HEK293 (cell line): Measurements from ENCODE around the gene ATP6V1F.

Source experiments
- BCL11B ChIP-seq: fragments of 450-650 bp; formaldehyde crosslinking; IDR thresholded peaks from 2 replicates; pipeline ENCODE4 v1.5.1; 2016; ENCODE audit warnings: low read depth, missing biosample characterization, missing genetic modification characterization
- GLIS1 ChIP-seq: fragments of 450-650 bp; formaldehyde crosslinking; IDR thresholded peaks from 2 replicates; pipeline ENCODE4 v1.5.1; 2016; ENCODE audit warnings: missing biosample characterization, missing genetic modification characterization
- HOXA7 ChIP-seq: sonication (generic); formaldehyde crosslinking; IDR thresholded peaks from 2 replicates; pipeline ENCODE4 v1.8.1; 2022; ENCODE audit warnings: missing genetic modification reagents, borderline replicate concordance
- KLF8 ChIP-seq: fragments of 450-650 bp; formaldehyde crosslinking; IDR thresholded peaks from 2 replicates; pipeline ENCODE4 v1.5.1; 2016; ENCODE audit warnings: missing biosample characterization, missing genetic modification characterization
- MEIS1 ChIP-seq: sonication (generic); formaldehyde crosslinking; IDR thresholded peaks from 2 replicates; pipeline ENCODE4 v1.8.1; 2022; ENCODE audit warnings: missing genetic modification reagents, mild to moderate bottlenecking, borderline replicate concordance
- MYNN ChIP-seq: fragments of 450-650 bp; formaldehyde crosslinking; IDR thresholded peaks from 2 replicates; pipeline ENCODE4 v1.5.1; 2016; ENCODE audit warnings: missing biosample characterization, missing genetic modification characterization, borderline replicate concordance
- PBX3 ChIP-seq: sonication (generic); formaldehyde crosslinking; IDR thresholded peaks from 2 replicates; pipeline ENCODE4 v1.8.1; 2022; ENCODE audit warnings: mild to moderate bottlenecking, moderate library complexity, missing genetic modification reagents
- PRDM2 ChIP-seq: fragments of 450-650 bp; formaldehyde crosslinking; IDR thresholded peaks from 2 replicates; pipeline ENCODE4 v1.5.1; 2016; ENCODE audit warnings: missing biosample characterization, missing genetic modification characterization, borderline replicate concordance
- SCRT2 ChIP-seq: fragments of 450-650 bp; formaldehyde crosslinking; IDR thresholded peaks from 2 replicates; pipeline ENCODE4 v1.5.1; 2016; ENCODE audit warnings: missing biosample characterization, missing genetic modification characterization
- SP3 ChIP-seq: fragments of 450-650 bp; formaldehyde crosslinking; IDR thresholded peaks from 2 replicates; pipeline ENCODE4 v1.5.1; 2016; ENCODE audit warnings: missing biosample characterization, missing genetic modification characterization
- YY2 ChIP-seq: fragments of 450-650 bp; formaldehyde crosslinking; IDR thresholded peaks from 2 replicates; pipeline ENCODE4 v1.5.1; 2016; ENCODE audit warnings: missing biosample characterization, missing genetic modification characterization
- ZBTB10 ChIP-seq: fragments of 450-650 bp; formaldehyde crosslinking; IDR thresholded peaks from 2 replicates; pipeline ENCODE4 v1.5.1; 2016; ENCODE audit warnings: missing biosample characterization, missing genetic modification characterization
- ZBTB8A ChIP-seq: fragments of 450-650 bp; formaldehyde crosslinking; IDR thresholded peaks from 2 replicates; pipeline ENCODE4 v1.5.1; 2016; ENCODE audit warnings: missing biosample characterization, missing genetic modification characterization
- ZNF138 ChIP-seq: fragments of 450-650 bp; formaldehyde crosslinking; IDR thresholded peaks from 2 replicates; pipeline ENCODE4 v1.5.1; 2016; ENCODE audit warnings: missing biosample characterization, missing genetic modification characterization, borderline replicate concordance
- ZNF175 ChIP-seq: fragments of 450-650 bp; formaldehyde crosslinking; IDR thresholded peaks from 2 replicates; pipeline ENCODE4 v1.5.1; 2016; ENCODE audit warnings: missing biosample characterization, missing genetic modification characterization
- ZNF2 ChIP-seq: fragments of 450-650 bp; formaldehyde crosslinking; IDR thresholded peaks from 2 replicates; pipeline ENCODE4 v1.5.1; 2016; ENCODE audit warnings: missing biosample characterization, missing genetic modification characterization
- ZNF239 ChIP-seq: fragments of 450-650 bp; formaldehyde crosslinking; IDR thresholded peaks from 2 replicates; pipeline ENCODE4 v1.5.1; 2016; ENCODE audit warnings: missing biosample characterization, missing genetic modification characterization
- ZNF324 ChIP-seq: fragments of 450-650 bp; formaldehyde crosslinking; IDR thresholded peaks from 2 replicates; pipeline ENCODE4 v1.5.1; 2016; ENCODE audit warnings: missing biosample characterization, missing genetic modification characterization
- ZNF362 ChIP-seq: fragments of 450-650 bp; formaldehyde crosslinking; IDR thresholded peaks from 2 replicates; pipeline ENCODE4 v1.5.1; 2016; ENCODE audit warnings: missing biosample characterization, missing genetic modification characterization
- ZNF391 ChIP-seq: fragments of 450-650 bp; formaldehyde crosslinking; IDR thresholded peaks from 2 replicates; pipeline ENCODE4 v1.5.1; 2016; ENCODE audit warnings: low read depth, missing biosample characterization, missing genetic modification characterization, borderline replicate concordance
- ZNF48 ChIP-seq: fragments of 450-650 bp; formaldehyde crosslinking; IDR thresholded peaks from 2 replicates; pipeline ENCODE4 v1.5.1; 2016; ENCODE audit warnings: missing biosample characterization, missing genetic modification characterization
- ZNF580 ChIP-seq: fragments of 450-650 bp; formaldehyde crosslinking; IDR thresholded peaks from 2 replicates; pipeline ENCODE4 v1.5.1; 2016; ENCODE audit warnings: missing biosample characterization, missing genetic modification characterization
- ZNF585B ChIP-seq: fragments of 450-650 bp; formaldehyde crosslinking; IDR thresholded peaks from 2 replicates; pipeline ENCODE4 v1.5.1; 2016; ENCODE audit warnings: missing biosample characterization, missing genetic modification characterization
- ZNF626 ChIP-seq: fragments of 450-650 bp; sonication (Bioruptor Pico); formaldehyde crosslinking; IDR thresholded peaks from 2 replicates; pipeline ENCODE4 v1.5.1; 2018; ENCODE audit warnings: missing biosample characterization, missing genetic modification characterization, inconsistent platforms
- ZNF629 ChIP-seq: fragments of 450-650 bp; formaldehyde crosslinking; IDR thresholded peaks from 2 replicates; pipeline ENCODE4 v1.5.1; 2017; ENCODE audit warnings: missing biosample characterization, missing genetic modification characterization
- ZNF692 ChIP-seq: fragments of 450-650 bp; formaldehyde crosslinking; IDR thresholded peaks from 2 replicates; pipeline ENCODE4 v1.5.1; 2016; ENCODE audit warnings: missing biosample characterization, missing genetic modification characterization
- ZNF791 ChIP-seq: fragments of 450-650 bp; formaldehyde crosslinking; IDR thresholded peaks from 2 replicates; pipeline ENCODE4 v1.5.1; 2016; ENCODE audit warnings: missing biosample characterization, missing genetic modification characterization
- ZNF837 ChIP-seq: fragments of 450-650 bp; formaldehyde crosslinking; IDR thresholded peaks from 2 replicates; pipeline ENCODE4 v1.5.1; 2016; ENCODE audit warnings: missing biosample characterization, missing genetic modification characterization
- ZSCAN30 ChIP-seq: fragments of 450-650 bp; IDR thresholded peaks from 2 replicates; pipeline ENCODE4 v1.5.1; 2018; ENCODE audit warnings: missing biosample characterization, mild to moderate bottlenecking, missing genetic modification characterization, moderate library complexity

ATP6V1F gene

GRCh38 chr7:128827248-128827958, 35.3 kb upstream of the ATP6V1F start (continued):
- no peak for TF ChIP-seq PRDM2 (tag by site-specific recombination)
- no peak for TF ChIP-seq PBX3 (CRISPR knock-in tag)
- TF ChIP-seq ZNF362 (tag by site-specific recombination): no peak
- no peak for TF ChIP-seq ZNF391 (tag by site-specific recombination)
- TF ChIP-seq ZNF837: no peak
- TF ChIP-seq ZNF2 (tag by site-specific recombination): no peak
- peak; percentile 91 for TF ChIP-seq SCRT2 (tag by site-specific recombination)
- TF ChIP-seq ZNF626 (tag by site-specific recombination): no peak
- no peak for TF ChIP-seq MEIS1
- TF ChIP-seq ZNF138 (tag by site-specific recombination): no peak
- TF ChIP-seq ZNF175 (tag by site-specific recombination): no peak
- peak; percentile 92 for TF ChIP-seq GLIS1 (tag by site-specific recombination)
- TF ChIP-seq ZNF580 (tag by site-specific recombination): no peak
- no peak for TF ChIP-seq ZNF48 (tag by site-specific recombination)
- TF ChIP-seq ZNF791 (tag by site-specific recombination): no peak
- peak; percentile 86 for TF ChIP-seq ZNF692
- no peak for TF ChIP-seq ZNF324 (tag by site-specific recombination)
- TF ChIP-seq BCL11B (tag by site-specific recombination): no peak
- no peak for TF ChIP-seq ZNF585B (tag by site-specific recombination)
- TF ChIP-seq ZSCAN30 (tag by site-specific recombination): no peak
- no peak for TF ChIP-seq HOXA7 (CRISPR knock-in tag)
- no peak for TF ChIP-seq KLF8 (tag by site-specific recombination)
- TF ChIP-seq ZNF239: no peak
- no peak for TF ChIP-seq SP3 (tag by site-specific recombination)
- 0 out of 2 replicates have a peak, but pooled peaks have one; percentile 22 for TF ChIP-seq ZBTB8A (tag by site-specific recombination)
- no peak for TF ChIP-seq MYNN (tag by site-specific recombination)
- TF ChIP-seq ZBTB10: no peak
- TF ChIP-seq ZNF629 (tag by site-specific recombination): no peak
- no peak for TF ChIP-seq YY2 (tag by site-specific recombination)
